22Rv1 (cell line): ENCODE results near the gene CERK.
"Not testable (repeated sequence)": the region's sequence is repeated elsewhere in the genome, so short reads cannot be mapped to it uniquely, and the experiment has no call there.

Experiments
- H3K27ac ChIP-seq: fragments of 450-650 bp; 2 replicates; pipeline ENCODE4 v1.5.1; 2017
- ZFX ChIP-seq: fragments of 450-650 bp; IDR thresholded peaks from 2 replicates; pipeline ENCODE4 v1.6.1; 2017; ENCODE audit warnings: antibody characterized with exemption, borderline replicate concordance
- TF ChIP-seq, protein P1 (sequence below): fragments of 450-650 bp; IDR thresholded peaks from 2 replicates; pipeline ENCODE4 v1.5.1; 2017; ENCODE audit warnings: mild to moderate bottlenecking

CERK gene

DNA sequence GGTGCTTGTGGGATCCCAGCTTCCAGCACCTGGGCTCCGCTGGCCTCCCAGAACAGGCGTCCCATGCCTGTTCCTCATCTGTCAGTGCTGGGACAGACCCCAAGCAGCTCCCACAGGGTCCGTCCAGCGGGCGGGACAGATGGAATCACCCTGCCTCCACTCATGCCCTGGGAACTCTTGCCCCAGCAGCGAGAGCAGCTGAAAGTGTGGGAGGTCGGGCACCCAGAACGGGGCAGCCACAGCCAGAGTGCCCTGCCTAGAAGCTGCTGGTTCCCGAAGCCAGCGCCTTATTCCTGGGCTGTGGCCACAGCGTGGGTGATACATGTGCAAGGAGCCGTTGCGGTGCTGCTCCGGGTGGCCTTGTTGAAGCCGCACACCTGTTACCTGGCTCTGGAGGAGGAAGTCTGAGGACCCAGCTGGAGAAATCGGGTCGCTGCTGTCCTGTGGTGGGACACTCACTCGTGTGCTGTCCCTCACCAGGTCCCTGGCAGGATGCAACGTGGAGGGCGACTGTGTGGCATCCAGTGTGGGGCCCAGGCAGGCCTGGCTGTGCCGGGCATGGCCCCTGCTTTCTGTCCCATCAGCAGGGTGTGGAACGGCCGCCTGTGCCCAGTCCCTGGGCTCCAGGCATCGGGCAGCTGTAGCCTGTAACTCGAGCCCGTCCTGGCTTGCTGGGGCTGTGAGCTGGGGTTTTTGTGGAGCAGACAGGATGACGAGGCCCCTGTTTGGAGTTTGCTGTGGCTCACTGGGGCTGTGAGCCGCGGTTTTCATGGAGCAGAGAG is 101.6 kb downstream of the CERK start:
- no peak for TF ChIP-seq ZFX
- TF ChIP-seq, protein P1, sequence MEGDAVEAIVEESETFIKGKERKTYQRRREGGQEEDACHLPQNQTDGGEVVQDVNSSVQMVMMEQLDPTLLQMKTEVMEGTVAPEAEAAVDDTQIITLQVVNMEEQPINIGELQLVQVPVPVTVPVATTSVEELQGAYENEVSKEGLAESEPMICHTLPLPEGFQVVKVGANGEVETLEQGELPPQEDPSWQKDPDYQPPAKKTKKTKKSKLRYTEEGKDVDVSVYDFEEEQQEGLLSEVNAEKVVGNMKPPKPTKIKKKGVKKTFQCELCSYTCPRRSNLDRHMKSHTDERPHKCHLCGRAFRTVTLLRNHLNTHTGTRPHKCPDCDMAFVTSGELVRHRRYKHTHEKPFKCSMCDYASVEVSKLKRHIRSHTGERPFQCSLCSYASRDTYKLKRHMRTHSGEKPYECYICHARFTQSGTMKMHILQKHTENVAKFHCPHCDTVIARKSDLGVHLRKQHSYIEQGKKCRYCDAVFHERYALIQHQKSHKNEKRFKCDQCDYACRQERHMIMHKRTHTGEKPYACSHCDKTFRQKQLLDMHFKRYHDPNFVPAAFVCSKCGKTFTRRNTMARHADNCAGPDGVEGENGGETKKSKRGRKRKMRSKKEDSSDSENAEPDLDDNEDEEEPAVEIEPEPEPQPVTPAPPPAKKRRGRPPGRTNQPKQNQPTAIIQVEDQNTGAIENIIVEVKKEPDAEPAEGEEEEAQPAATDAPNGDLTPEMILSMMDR: no peak
- no peak overlapping the region for H3K27ac ChIP-seq

DNA sequence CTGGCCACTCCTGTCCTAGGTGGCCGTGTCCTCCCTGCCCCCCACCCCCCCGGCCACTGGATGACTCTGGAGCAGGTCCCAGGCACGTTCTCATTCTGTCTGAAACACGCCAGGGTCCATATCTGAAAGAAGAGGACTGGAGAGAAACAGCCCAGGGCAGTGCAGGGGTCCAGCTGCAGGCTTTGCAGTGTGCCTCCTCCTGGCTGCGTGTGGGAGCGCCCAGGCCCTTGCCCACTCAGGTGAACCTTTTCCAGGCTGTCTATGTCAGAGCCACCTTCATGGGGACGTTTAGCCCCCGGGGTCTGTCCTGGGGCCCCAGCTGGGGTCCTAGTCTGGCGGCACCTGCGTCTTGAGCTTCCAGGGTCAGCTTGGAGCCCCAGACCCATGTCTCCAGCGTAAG is 102.3 kb downstream of the CERK start:
- H3K27ac ChIP-seq: no peak overlapping the region
- no peak for TF ChIP-seq ZFX
- TF ChIP-seq, protein P1: no peak

DNA sequence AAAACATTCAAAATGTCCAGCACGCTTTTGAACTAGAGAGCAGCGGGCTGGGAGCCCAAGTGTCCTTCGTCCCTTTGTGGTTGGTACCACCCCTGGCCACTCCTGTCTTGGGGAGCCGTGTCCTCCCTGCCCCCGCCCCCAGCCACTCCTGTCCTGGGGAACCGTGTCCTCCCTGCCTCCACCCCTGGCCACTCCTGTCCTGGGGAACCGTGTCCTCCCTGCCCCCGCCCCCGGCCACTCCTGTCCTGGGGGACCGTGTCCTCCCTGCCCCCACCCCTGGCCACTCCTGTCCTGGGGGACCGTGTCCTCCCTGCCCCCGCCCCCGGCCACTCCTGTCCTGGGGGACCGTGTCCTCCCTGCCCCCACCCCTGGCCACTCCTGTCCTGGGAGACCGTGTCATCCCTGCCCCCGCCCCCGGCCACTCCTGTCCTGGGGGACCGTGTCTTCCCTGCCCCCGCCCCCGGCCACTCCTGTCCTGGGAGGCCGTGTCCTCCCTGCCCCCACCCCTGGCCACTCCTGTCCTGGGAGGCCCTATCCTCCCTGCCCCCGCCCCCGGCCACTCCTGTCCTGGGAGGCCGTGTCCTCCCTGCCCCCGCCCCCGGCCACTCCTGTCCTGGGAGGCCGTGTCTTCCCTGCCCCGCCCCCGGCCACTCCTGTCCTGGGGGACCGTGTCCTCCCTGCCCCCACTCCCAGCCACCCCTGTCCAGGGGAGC is 102.9 kb downstream of the CERK start:
- H3K27ac ChIP-seq: not testable (repeated sequence)
